NCI-H345 (cell line): ENCODE measurements around the gene PACSIN3.
"Not testable (repeated sequence)": the region's sequence is repeated elsewhere in the genome, so short reads cannot be mapped to it uniquely, and the experiment has no call there.

ENCODE experiments used
- DNase-seq: peaks from one replicate; lab custom pipeline; 2025; lab: John Stamatoyannopoulos, UW

Gene PACSIN3

DNA sequence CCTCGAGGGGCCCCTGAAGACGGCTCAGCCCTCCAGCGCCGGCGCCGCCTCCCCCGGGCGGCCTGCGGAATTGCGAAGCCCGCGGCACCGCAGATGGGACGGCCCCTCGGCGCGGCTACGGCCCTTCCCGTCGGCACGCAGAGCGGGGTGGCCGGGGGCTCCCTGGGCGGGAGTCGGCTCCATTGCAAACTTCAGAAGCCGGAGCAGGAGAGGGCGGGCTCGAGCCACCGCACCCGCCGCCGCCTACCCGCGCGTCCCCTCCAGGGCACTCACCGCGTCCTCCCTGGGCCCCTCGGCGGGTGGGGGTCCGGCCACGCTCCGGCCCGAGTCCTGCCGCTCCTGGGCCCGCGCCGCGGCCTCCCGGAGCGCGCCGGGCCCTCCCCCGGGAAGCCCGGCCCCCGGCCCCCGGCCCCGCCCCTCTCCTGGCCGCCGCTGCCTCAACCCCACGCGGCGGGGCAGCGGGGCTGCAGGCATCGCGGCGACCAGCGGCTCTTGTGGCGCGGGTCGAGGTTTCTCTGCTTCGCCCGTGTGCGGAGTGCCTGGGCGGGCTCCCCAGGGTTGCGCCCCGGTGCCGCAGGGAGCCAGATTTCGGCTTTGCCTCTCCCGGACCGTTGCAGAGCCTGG, at the start of gene PACSIN3:
Gene PACSIN3, minus strand, starts transcription at position 359 of the 624 bp plus-strand sequence. CDS start 3,707 bp downstream, outside the sequence.
- peak; percentile 33 for DNase-seq

- DNase-seq: no peak
Observed at GRCh38 chr11:47235163-47235562, 48.9 kb upstream of the PACSIN3 start.

DNA sequence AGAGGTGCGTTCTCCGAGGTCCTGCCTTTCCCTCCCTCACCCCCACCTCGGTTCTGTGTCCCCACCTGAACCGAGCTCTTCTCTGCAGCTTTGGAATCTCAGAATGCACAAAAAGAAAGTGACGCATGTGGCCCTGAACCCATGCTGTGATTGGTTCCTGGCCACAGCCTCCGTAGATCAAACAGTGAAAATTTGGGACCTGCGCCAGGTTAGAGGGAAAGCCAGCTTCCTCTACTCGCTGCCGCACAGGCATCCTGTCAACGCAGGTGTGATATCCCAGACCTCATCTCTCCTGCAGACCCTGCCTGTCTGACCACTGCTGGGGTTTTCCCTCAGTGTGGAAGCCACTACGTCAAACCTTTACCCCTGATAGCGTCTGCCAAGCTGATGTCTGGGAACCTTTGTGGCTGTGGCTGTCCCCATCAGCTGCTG, 48.5 kb upstream of the PACSIN3 start:
- no peak for DNase-seq

GRCh38 chr11:47233989-47234668, 47.9 kb upstream of the PACSIN3 start:
- DNase-seq: no peak

- DNase-seq: no peak
Observed at GRCh38 chr11:47233051-47233450, 46.8 kb upstream of the PACSIN3 start.

- DNase-seq: no peak
Observed at GRCh38 chr11:47229161-47229560, 42.9 kb upstream of the PACSIN3 start.

DNA sequence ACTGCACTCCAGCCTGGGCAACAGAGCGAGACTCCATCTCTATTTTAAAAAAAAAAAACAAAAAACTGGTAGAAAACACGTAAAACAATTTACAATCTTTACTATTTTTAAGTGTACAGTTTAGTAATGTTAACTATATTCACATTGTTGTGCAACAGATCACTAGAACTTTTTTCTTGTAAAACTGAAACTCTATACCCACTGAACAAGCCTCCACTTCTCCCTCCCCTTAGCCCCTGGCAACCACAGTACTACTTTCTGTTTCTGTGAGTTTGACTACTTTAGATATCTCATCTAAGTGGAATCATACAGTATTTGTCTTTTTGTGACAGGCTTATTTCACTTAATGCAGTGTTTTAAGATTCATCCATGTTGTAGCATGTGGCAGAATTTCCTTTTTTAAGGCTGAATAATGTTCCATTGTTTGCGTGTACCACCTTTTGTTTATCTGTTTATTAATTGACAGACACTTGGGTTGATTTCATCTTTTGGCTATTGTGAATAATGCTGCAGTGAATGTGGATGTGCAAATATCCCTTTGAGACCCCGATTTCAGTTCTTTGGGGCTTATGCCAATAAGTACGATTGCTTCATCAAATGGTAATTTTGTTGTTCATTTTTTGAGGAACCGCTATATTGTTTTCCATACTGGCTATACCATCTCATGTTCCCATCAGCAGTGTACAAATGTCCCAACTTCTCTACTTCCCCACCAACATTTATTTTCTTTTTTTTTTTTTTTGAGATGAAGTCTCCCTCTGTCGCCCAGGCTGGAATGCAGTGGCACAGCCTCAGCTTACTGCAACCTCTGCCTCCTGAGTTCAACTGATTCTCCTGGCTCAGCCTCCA, 39.5 kb upstream of the PACSIN3 start:
- no peak for DNase-seq

DNA sequence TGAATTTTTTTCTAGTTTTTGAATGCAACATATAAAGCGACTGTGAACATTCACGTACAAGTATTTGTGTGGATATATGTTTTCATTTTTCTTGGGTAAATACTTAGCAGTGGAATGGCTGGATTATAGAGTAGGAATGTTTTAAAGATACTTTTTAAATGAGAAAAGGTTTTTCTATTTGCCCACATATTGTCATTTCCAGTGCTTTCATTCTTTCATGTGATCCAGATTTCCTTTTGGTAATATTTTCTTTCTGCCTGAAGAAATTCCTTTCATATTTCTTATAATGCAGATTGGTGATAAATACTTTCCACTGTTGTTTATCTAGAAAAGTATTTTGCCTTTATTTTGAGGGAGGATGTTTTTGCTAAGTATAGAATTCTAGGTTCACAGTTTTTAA, 36.5 kb upstream of the PACSIN3 start:
- no peak for DNase-seq

DNA sequence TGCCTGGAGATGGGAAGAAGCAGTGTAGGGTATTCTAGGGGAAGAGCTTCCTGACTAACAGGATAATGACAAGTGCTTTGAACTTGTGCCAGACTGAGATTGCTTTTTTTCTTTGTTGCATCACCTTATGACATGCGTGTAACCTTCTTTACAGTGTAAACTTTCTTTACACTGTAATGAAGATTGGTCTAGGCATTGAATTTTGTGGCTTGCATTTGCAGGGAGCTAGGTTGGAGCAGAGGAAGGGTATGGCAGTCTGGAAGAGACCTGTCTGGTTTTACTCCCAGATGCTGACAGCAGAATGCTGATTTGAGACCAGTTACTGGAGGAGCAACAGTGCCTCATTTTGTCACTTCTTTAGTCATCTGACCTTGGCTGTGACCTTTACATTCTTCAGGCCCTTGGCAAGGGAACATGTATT, 34.2 kb upstream of the PACSIN3 start:
- DNase-seq: no peak

DNA sequence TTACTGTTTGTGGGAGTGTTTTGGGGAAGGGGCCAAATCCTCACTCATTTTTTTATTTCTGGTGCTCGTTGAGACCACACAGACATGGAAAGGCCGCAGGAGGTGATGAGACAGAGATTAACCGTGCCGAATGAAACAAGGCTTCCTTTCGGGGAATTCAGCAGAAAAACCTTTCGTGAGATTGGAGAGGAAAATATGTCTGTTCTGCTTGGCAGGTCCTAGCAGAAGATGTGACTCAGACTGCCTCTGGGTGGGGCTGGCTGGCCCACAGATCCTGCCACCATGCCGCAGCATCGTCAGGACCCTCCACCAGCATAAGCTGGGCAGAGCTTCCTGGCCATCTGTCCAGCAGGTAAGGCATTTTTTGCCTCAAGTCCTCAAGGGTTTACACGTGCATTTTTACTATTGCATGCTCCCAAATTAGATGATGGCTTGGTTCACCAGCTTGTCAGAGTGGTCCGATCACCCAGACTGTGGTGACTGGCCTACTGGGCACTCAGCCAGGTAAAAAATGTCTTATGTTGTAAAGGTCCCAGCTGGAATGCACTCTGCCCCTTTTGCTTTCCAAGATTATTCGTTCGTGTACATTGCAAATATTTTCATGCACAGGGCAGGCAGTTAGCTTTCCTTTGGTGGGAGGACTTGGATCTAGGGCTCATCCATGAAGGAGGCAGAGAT, 30.0 kb upstream of the PACSIN3 start:
- DNase-seq: no peak

GRCh38 chr11:47215366-47215910, 29.2 kb upstream of the PACSIN3 start:
- DNase-seq: peak; percentile 59

- DNase-seq: peak; percentile 95
Observed at GRCh38 chr11:47213950-47214565, 27.8 kb upstream of the PACSIN3 start.

DNA sequence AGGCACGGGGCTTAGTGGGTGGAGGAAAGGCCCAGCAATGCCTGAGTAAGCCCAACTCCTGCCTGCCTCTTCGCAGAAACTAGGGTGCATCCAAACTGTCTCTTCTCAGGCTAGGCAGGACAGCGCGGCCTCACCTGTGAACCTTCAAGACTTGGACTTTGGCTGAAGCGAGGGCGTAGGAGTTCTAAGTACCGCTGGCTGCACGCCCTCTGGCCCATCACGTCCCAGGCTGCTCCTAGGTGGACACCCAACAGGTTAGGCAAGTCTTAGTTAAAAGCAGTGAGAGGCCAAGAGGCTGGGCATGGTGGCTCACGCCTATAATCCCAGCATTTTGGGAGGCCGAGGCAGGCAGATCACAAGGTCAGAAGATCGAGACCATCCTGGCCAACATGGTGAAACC, 26.7 kb upstream of the PACSIN3 start:
- DNase-seq: no peak

GRCh38 chr11:47208628-47209027, 22.4 kb upstream of the PACSIN3 start:
- no peak for DNase-seq

- DNase-seq: not testable (repeated sequence)
Observed at GRCh38 chr11:47208008-47208552, 21.8 kb upstream of the PACSIN3 start.

- DNase-seq: no peak
Observed at GRCh38 chr11:47207459-47207858, 21.2 kb upstream of the PACSIN3 start.

- not testable (repeated sequence) for DNase-seq
Observed at GRCh38 chr11:47206577-47206976, 20.3 kb upstream of the PACSIN3 start.

- DNase-seq: no peak
Observed at GRCh38 chr11:47204637-47204989, 18.4 kb upstream of the PACSIN3 start.

DNA sequence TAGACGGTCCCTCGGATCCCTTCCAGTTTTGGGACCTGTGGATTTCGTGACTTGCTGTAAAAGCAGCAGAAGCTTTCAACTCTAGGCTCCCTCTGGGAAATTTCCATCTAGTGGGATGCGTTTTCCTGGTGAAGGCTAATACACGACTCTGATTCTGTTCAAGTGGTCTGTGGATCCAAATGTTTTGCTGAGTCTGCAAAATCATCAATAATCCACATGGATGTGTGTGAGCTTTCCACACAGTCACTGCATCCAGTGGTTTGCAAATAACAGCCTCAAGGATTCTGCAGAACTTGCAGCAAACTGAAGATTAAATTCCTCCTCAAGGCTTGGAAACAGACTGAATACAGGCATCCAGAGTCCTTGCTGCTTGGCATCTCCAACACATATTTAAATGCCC, 16.3 kb upstream of the PACSIN3 start:
- DNase-seq: no peak

DNA sequence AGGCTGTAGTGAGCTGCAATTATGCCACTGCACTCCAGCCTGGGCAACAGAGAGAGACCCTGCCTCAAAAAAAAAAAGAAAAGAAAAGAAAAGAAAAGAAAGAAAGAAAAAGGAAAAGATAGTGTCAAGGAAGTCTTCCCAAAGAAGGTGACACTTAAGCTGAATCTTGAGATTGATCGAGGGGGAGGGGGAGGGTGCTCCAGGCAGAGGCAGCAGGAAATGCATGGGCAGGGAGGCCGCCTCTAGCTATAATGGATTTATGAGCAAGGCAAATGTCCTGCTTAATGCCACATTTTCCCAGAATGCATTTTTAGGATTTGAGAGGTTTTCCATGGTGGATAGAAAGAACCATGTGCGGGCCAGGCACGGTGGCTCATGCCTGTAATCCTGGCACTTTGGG, 14.8 kb upstream of the PACSIN3 start:
- no peak for DNase-seq

DNA sequence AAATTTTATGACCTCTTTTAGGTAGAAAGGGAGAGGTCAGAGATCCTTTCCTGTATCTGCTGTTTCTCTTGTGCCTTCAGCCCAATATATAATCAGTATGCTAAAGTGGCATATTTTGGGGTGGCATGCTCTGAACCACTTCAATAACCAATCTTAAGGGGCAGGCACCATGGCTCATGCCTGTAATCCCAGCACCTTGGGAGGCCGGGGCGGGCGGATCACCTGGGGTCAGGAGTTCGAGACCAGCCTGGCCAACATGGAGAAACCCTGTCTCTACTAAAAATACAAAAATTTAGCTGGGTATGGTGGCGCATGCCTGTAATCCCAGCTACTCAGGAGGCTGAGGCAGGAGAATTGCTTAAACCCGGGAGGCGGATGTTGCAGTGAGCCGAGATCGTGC, 11.9 kb upstream of the PACSIN3 start:
- not testable (repeated sequence) for DNase-seq
